GM19351 (cell line): ENCODE data around the gene RNF43.

Experiments used
- ATAC-seq: cut with Tn5 transposase; IDR thresholded peaks from one replicate; pipeline ENCODE4 v1.9.1; 2021; ENCODE audit warnings: mild to moderate bottlenecking, moderate library complexity; ENCODE audit not compliant: unreplicated experiment

The RNF43 gene

DNA sequence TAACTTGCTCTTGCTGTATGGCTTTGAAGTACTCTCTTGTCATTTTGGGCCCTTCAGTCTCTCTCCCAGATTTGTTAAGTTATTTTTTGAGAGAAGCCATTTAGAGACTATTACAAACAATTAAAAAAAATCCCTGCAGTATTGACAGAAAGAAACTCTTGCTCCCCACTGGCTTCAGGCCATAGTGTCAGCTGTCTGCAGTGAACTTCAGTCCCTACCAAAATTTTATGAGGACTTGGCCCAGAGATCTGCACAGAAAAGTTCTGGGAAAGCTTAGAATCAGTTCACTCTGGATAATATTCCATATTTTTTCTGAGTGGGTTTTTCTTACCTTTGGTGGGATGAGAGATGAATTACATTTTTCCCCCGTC lies 34.5 kb downstream of the RNF43 start:
- ATAC-seq: no peak

DNA sequence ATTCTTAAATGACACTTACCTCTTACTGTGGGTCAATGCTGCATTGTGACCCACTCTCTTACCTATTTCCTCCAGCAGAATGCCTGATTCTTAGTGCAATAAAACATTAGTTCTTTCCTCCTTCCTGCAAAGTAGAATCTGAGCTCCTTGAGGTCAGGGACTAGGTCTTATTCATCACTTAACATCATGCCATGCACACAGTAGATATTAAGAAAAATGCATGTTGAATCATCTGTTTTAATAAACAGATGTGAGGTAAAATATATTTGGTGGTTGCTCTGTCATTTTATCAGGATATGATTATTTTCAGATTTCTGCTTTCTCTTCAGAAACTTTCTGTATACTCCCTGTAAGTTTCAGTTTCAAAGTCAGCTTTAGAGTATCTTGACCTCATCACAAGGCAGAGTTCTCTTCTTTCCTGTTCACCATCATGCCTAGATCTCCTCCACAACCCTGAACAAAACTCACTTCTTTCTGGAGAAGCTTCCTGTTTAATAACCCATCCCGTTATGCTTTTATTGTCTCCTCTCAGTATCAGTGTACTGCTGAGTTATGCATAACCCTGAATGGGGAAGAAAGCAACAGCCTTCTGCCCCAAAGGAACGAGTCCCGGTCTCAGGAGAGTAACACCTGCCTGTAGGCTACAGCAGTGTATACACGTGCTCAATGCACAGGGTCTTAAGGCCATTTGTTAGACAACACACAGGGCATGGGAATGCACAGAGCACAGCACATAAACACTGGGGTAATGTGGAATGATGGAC lies 35.0 kb downstream of the RNF43 start:
- peak; percentile 63 for ATAC-seq

DNA sequence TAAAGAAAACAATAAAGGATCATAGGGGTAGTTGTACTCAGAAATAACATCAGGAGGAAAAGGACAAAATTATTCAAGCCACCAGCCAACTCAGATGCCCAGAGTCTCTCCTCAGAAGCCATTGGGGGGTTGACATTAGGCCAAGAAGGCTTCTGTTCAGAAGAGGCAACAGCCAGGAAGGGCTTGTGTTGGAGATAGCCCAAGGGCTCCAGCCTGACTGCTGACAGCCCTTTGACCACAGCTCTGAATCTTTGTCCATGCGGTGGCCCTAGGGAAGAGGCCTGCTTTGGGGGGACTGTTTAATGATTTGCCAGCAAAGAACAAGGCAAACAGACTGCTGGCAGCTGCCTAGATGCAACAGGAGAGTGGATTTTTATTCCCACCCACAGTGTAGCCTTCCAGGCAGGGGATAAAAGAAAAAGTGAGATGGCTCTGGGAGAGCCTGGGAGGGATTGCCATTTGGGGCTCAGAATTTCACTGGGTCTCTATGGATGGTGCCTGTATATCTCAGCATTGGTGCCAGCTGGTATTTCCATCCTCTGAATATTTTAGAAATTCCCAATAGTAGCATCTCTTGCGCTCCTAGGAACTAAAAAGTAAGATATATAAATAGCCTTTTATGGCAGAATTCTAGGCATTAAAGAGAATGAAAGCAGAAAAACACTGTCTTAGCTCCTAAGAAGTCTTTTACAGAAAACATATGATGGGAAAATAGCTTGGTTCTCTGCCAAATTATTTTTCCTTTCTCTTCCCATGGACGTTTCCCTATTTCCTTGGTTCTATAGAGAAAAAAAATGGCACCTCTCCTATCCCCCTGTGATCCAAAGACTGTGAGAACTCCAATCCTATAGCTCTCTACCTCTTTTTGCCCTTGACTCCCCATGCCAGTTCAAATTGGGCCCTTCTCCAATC lies 36.0 kb downstream of the RNF43 start:
- ATAC-seq: no peak

DNA sequence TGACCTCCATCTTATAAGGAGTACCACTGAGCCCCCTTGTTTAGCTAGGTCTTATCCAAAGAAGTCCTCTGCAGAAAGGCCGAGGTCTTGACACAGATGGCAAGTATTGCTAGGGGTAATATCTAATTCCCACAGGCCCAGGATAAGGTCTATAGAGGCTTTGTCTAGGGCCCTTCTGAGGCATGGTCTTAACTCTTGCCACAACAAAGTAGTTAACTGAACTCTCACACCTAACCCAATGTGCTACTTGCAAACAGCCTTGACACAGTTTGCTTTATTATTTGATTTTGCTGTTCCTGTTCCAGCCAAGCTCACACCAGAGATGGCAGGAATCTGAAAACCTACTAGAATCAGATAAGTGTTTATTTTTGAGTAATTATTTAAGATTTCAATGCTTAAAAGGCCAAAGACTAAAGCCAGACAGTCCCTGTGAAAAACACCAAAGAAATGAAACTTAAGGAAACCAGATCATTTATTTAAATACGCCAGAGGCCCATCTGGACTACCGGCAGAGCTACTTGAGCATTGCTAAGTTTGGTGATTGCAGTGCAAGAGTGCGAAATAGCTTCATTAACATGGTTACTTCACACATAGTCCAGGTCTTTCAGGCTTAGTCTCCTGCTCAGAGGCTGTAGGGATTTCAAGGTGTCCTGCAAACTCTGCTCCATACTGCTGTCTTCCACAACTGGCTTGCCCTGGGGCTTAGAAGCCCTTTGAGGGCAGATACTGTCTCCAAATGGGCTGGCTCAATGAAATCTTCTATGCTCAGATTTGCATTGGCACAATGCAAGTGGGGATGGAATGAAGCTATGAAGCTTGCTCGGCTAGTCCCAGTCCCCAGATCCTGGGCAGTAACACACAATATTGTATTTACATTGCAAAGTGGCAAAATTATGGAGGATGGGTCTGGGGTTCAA lies 36.9 kb downstream of the RNF43 start:
- ATAC-seq: no peak

DNA sequence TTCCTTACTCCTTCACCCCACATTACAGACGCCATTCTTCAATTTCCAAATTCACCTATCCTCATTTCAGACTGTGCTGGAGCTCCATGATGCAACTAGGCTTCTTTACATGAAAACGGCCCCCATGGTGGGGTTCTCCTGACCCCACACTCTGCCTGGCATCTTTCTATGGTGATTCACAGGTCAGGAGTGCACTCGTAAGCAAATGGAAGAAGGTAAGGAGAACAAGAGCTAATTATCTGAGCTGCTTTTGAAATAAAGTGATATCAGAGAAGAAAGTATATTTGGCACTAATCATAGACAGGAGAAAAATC lies 37.9 kb downstream of the RNF43 start:
- ATAC-seq: no peak

DNA sequence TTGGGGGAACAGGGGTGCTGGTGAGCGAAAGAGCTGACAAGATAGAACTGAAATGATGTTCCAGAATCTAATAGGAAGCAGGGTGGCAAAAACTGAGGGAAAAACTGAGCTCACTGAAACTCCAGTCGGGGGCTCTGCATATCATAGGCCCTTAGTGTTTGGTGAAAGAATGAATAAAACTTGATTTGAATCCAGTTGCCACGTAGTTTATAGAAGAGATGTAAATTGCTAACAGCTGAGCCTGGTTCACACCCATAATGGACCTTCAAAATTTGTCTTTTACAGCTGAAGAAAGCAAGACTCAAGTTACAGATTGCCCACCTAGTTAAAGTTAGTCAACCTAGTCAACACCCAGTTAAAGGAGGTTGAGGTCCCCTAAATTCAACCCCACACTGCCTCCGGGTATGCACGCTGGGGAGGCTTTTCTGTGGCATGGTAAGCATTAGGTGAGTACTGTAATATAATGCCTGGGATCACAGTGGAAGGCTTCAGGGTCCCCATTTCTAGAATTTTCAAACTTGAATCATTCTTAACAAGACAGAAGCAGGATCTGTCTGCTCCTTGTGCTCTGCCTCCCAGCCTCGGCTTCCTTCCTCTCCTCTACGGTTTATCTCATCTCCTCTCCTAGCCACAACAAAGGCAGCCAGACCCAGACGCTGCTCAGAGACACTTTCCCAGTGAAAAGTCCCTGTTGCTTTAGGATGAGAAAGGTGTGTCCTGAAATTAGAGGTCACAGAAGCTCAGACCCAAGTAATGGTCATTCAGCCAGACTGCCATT lies 38.4 kb downstream of the RNF43 start:
- ATAC-seq: no peak

DNA sequence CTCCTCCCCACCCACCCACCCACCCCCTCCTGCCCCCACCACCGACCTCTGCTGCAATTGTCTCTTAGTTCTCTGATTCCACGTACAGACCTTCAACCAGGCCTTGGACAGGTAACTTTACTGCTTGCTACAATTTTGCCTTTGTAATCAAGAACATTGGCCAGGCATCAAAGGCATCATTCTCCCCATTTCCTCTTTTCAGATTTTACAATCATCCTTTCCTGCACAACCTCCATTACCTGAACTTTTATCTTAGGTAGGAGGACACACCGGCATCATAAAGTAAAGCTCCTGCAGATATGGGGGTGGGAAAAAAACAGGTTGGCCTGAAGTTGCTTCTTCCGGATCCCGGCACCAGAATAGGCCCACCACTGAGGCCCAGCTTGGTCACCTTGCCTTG lies 39.7 kb downstream of the RNF43 start:
- no peak for ATAC-seq

DNA sequence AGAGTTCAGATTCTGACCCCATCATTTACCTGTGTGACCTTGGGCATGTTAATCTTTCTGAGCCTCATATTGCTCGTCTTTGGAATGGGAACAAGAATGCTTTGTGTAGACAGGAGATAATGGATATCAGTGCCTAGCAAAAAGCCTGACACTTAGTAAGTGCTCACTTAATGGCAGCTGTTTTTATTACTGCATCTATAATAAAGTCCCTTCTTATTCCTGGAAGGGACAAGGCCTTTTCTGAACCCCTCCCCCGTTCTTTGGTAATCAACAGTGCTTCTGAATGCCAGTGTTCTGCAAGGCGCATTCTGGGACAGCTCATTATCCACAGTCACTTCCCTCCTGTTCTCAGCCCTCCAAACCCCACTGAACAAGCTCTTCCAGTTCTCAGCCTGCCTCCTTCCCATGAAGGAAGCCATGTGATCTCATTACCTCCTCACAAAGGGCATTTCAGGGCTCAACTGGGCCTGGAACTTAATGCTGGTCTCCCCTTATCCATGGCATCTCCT lies 40.2 kb downstream of the RNF43 start:
- ATAC-seq: no peak

DNA sequence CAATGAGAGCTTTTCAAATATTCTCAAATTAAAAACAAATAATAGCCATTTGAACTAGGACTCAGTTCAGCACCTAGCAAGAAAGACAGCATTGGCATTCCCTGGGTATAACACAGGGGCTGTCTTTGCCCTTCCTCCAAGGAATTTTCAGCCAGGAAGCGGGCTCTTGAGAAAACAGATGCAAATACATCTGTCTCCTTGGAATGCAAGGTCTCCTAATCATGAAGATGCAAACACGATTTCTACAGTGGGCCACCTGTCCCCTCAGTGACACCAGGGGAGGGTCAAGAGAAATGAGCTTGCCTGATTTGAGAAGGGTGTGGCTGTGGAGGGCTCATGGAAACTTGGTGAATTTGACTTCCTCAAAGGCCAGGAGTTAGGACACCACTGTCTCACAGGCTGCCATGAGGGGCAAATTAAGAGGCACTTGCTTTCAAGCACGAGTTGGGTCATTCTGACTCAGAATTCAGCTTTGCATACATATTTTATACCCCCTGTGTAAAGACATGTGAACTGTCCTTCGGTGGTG lies 40.8 kb downstream of the RNF43 start:
- no peak for ATAC-seq

DNA sequence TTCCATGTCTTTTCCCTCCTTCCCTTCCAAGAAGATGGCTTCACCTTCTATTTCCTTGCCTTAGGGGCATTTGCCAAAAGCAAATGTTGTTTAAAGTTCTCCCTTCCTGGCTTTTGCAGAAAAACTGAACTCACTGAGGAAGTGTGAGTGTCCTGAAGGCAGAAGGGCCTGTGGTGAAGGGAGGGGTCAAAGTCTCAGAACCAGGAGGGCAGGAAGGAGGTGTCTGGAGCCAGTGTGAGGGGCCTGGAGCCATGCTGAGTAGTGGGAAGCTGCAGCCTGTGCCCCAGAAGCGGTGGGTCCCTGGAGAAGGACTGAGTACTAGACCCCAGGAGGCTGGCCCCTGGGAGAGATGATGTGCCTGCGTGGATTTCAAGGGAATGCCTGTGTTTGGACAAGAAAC lies 41.5 kb downstream of the RNF43 start:
- no peak for ATAC-seq

DNA sequence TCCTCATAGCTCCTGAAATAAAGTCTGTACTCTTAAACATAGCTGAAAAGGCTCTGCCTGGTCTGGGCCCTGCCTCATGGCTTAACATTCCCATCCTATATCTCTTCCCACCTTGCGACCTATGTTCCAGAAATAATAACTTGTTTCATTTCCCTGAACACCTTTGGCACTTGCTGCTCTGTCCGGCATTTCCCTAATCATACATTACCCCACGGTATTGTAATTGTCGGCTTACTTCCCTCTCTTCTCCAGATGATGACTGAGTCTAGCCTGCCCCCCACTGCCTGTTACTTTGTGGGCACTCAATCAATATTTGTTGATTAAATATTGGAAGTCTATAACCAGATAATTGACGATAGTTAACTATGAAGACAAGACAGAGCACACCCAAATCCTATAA lies 42.1 kb downstream of the RNF43 start:
- ATAC-seq: no peak

DNA sequence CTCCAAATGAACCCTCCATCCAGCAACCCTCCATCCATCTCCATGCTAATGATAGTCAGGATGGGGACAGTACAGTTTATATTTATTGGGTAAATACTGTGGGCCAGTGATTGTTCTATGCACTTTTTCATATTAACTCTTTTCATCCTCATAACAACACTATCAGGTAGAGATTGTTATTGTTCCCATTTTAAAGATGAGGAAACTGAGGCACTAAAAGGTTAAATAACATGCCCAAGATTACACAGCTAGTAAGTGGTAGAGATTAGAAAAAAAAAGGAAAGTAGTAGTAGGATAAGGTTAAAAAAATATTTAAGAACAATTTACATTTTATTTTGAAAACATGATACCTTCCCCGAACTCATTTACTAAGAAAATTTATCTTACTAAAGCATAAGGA lies 43.4 kb downstream of the RNF43 start:
- ATAC-seq: no peak

DNA sequence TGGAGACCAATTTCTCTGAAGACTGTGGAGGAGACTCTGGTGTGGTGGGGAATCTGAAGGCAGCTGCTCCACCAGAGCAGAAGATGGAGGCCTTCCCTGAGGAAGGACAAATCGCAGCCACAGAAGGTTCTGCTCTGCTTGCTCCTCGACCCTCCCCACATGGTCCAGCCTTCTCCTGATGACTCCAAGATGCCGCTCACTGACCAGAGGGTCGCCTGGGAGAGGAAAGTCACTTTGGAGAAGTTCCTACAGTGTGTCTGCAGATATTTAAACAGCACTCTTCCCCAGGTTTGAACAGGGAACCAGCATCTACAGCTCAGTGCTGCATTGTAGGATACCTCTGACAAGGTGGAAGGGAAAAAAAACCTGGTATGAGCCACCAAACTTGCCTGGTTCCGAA lies 44.3 kb downstream of the RNF43 start:
- ATAC-seq: no peak

DNA sequence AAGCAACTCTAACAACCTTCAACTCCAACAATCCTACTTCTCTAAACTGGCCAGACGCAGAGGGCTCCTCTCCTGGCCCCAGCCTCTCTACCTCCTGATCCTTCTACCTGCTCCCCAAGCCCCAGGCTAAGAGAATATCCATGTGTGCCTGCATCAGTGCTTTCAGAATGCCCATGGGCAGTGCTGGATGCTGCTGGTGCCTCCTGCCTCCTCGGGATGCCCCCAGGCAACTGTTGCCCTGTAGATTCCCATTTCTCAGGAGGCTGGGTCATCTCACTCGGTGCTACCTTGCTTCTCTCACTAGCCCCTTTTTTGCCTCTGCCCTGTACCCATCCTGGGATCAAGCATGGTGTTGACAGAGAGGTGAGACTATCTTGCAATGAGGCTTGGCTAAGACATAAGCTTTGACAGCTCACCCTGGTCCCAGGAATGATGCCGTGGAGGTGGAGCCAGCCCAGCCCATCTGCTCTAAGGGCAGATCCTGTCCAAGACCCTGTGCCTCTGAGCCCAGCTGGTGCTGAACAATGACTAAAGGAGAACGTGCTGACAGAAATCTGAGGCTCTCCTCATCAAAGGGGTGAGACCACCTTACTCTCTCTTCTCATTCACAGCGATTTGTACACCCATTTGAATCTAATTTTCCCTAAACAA lies 45.9 kb downstream of the RNF43 start:
- ATAC-seq: no peak

DNA sequence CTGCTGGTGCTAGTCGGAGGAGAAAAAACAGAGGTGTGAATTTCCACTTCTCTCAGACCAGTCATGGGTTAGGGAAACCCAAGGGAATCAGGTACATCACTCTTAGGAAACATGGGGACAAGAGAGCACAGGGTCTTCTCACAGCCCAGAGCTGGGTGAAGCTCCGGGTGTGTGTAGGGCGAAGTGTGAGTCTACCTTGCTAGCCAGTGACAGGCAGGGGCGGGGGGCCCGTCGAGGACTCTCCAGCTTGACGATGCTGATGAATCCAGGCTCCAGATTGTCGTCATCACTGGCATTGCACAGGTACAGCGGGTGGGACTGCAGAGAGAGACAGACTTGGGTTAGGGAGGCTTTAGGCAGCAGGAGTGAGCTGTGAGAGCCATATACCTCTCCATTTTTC lies 46.6 kb downstream of the RNF43 start:
- ATAC-seq: no peak

DNA sequence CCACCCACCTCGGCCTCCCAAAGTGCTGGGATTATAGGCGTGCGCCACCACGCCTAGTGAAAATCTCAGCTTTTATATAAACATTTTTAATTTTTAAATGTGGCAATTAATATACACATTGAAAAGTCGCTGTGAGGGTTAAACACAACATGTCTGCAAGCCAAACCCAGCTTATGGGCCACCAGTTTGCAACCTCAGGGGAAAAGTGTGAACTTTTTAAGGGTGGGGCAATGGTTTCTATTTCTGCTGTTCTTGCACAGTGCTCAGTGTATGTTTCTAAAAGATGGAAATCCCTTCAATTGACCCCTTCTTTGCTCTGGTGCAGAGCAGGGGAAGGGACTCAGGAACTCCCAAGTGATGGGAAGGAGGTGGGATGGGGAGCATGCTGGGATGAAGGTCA lies 47.0 kb downstream of the RNF43 start:
- no peak for ATAC-seq

DNA sequence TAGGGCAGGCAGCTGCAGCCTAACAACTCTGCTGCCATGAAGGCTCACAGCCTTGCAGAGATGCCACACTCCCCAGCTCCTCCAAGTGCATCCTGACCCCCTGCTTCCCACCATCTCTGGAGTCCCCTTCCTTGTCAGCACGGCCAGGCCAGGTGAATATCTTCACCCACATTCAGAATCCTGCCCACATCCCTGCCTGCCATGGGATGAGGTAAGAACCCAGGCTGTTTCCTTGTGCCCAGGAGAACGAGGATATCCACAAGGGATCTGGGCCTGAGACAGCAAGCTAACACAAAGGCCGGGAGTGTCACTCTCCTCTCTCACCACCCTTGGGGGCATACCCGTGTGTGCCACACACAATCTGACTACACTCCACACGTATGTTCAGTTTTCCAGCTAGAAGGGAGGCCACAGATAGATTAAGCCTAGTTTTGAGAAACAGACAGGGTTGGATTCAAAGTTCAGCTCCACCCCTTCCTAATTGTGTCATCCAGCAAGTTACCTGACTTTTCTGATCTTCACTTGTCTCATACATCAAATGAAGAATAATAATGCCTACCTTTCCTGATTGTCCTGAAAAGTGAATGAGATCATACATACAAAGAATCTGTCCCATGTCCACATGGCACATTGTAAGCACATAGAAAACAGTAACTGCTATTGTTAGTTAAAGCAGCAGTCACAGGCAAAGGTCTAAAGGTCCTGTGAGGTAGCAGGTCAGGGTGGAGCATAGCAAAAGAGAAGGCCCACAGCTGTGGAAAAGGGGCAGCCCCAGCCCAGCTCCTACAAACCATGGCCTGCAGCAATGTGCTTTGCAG lies 47.9 kb downstream of the RNF43 start:
- no peak for ATAC-seq

DNA sequence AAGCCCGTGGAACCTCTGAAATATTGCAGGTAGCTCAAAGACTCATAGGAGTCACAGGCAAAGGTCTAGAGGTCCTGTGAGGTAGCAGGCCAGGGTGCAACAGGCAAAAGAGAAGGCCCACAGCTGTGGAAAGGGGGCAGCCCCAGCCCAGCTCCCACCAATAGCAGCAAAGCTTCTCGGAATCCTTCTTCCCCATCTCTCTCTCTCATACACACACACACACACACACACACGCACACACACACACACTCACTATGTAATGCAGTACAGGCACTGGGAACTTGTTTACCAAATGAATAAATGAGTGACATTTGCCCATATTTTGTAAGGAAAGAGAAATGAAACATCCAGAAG lies 48.5 kb downstream of the RNF43 start:
- no peak for ATAC-seq
